GM12878 (cell line): ENCODE data around the gene NAA15. TPM values are rescaled to one million over a fixed set of nuclear protein-coding genes. Genes with fewer than 3 reads are reported as not detected.
A peak's percentile ranks its signal among the peaks of the same experiment; 100 is the strongest.

Experiments used
- ATAC-seq: fragments of 200-7000 bp; cut with Tn5 transposase; 3 replicates; pipeline ENCODE4 v1.9.1; 2020; ENCODE audit warnings: mild to moderate bottlenecking, moderate library complexity
- BruUV-seq: library from RNA; stranded (reverse); fragments of 400-500 nt; replicated peaks from 2 replicates; lab custom pipeline; 2021; lab: Mats Ljungman, UMichigan
- CTCF ChIA-PET: fragments of 300-600 bp; sonication (Branson Sonifier 250); formaldehyde crosslinking; extraction: SDS; loops from one replicate; lab custom pipeline; 2021; ENCODE audit warnings: inconsistent platforms; lab: Yijun Ruan, JAX
- POLR2A ChIA-PET: fragments of 350-600 bp; formaldehyde crosslinking; extraction: SDS; loops from one replicate; lab custom pipeline; 2021; ENCODE audit warnings: inconsistent platforms; lab: Charles Lee
- RAD21 ChIA-PET: fragments of 300-600 bp; sonication (Branson Sonifier 250); formaldehyde crosslinking; loops from one replicate; lab custom pipeline; 2023; ENCODE audit warnings: antibody characterized with exemption; ENCODE audit not compliant: unreplicated experiment; lab: Charles Lee
- SMC1A ChIA-PET: fragments of 300-600 bp; sonication (Branson Sonifier 250); formaldehyde crosslinking; loops from one replicate; lab custom pipeline; 2023; ENCODE audit not compliant: unreplicated experiment, uncharacterized antibody; lab: Charles Lee
- DNase-seq: peaks from one replicate; pipeline ENCODE4 v3.0.0-alpha.2; 2011; ENCODE audit warnings: low read depth, low spot score
- FAIRE-seq: peaks from 3 replicates; lab custom pipeline; 2011; peaks lifted over from hg19 to GRCh38; lab: Jason Lieb, UNC
- H2AFZ ChIP-seq: 2 replicates; pipeline ENCODE4 v1.6.0; 2011; ENCODE audit warnings: low read depth, low read length, control low read depth; ENCODE audit not compliant: control insufficient read depth
- H3K27ac ChIP-seq: 2 replicates; pipeline ENCODE4 v1.5.1; 2011; ENCODE audit warnings: control low read depth; ENCODE audit not compliant: control insufficient read depth, insufficient read depth
- H3K27me3 ChIP-seq, 2 experiments: replicated peaks in 1 of 2; 2 replicates each; pipeline versions ENCODE4 v1.6.0 to v1.6.1; 2011; ENCODE audit warnings: low read length in 1 of 2; ENCODE audit not compliant: control insufficient read depth in 2 of 2, insufficient read depth in 2 of 2
- H3K36me3 ChIP-seq, 2 experiments: 2 replicates each; pipeline ENCODE4 v1.5.1; 2011; ENCODE audit warnings: low read length in 1 of 2; ENCODE audit not compliant: control insufficient read depth in 2 of 2, insufficient read depth in 2 of 2
- H3K4me1 ChIP-seq: 2 replicates; pipeline ENCODE4 v1.6.1; 2011; ENCODE audit warnings: mild to moderate bottlenecking, low read length, moderate library complexity, mixed read lengths; ENCODE audit not compliant: control insufficient read depth, insufficient read depth
- H3K4me2 ChIP-seq: 2 replicates; pipeline ENCODE4 v1.6.0; 2011; ENCODE audit warnings: control low read depth; ENCODE audit not compliant: control insufficient read depth, insufficient read depth
- H3K4me3 ChIP-seq: fragments of 200-600 bp; sonication (generic); 2 replicates; pipeline ENCODE4 v1.5.1; 2016
- H3K79me2 ChIP-seq: 2 replicates; pipeline ENCODE4 v1.6.0; 2011; ENCODE audit warnings: low read length; ENCODE audit not compliant: control insufficient read depth, insufficient read depth
- H3K9ac ChIP-seq: 2 replicates; pipeline ENCODE4 v1.8.0; 2011; ENCODE audit warnings: low read length, control low read depth, mixed read lengths; ENCODE audit not compliant: control insufficient read depth, insufficient read depth
- H3K9me3 ChIP-seq: replicated peaks from 3 replicates; pipeline ENCODE4 v1.5.1; 2011; ENCODE audit warnings: mild to moderate bottlenecking, low read length; ENCODE audit not compliant: control insufficient read depth, insufficient read depth
- H4K20me1 ChIP-seq: 2 replicates; pipeline ENCODE4 v1.6.0; 2011; ENCODE audit not compliant: control insufficient read depth, insufficient read depth
- BACH1 ChIP-seq: fragments of 450-650 bp; IDR thresholded peaks from 2 replicates; pipeline ENCODE4 v1.6.1; 2017; ENCODE audit warnings: mild to moderate bottlenecking, borderline replicate concordance
- BCL11A ChIP-seq: IDR thresholded peaks from 2 replicates; pipeline ENCODE4 v1.6.1; 2011; ENCODE audit warnings: low read depth, low read length
- BHLHE40 ChIP-seq, 2 experiments: fragments of 450-650 bp in 1 of 2; IDR thresholded peaks; 2 replicates each; pipeline ENCODE4 v1.6.1; 2011 to 2017; ENCODE audit warnings: low read depth in 2 of 2, borderline replicate concordance in 1 of 2, improper control_type of control experiment in 1 of 2, low read length in 1 of 2, mild to moderate bottlenecking in 1 of 2
- BRCA1 ChIP-seq: IDR thresholded peaks from 2 replicates; pipeline ENCODE4 v1.6.1; 2011; ENCODE audit warnings: low read depth, low read length, improper control_type of control experiment
- EED ChIP-seq: sonication (generic); IDR thresholded peaks from 2 replicates; pipeline ENCODE4 v1.6.1; 2016; ENCODE audit warnings: antibody characterized with exemption, low read depth
- EP300 ChIP-seq, 2 experiments: fragments of 150-350 bp in 1 of 2; IDR thresholded peaks; 2 replicates each; pipeline ENCODE4 v1.6.1; 2011 to 2012; ENCODE audit warnings: low read depth in 2 of 2, low read length in 2 of 2, borderline replicate concordance in 1 of 2, improper control_type of control experiment in 1 of 2, inconsistent platforms in 1 of 2; ENCODE audit not compliant: control insufficient read depth in 1 of 2
- GABPA ChIP-seq: IDR thresholded peaks from 2 replicates; pipeline ENCODE4 v1.6.1; 2014; ENCODE audit warnings: antibody characterized with exemption, low read depth, mild to moderate bottlenecking, inconsistent platforms
- MXI1 ChIP-seq: fragments of 150-350 bp; IDR thresholded peaks from 2 replicates; pipeline ENCODE4 v1.6.1; 2011; ENCODE audit warnings: low read depth, mild to moderate bottlenecking, inconsistent platforms, low read length, improper control_type of control experiment
- MYB ChIP-seq: fragments of 150-350 bp; IDR thresholded peaks from 2 replicates; pipeline ENCODE4 v1.6.1; 2014; ENCODE audit warnings: mild to moderate bottlenecking, low read depth, low read length, borderline replicate concordance
- MYC ChIP-seq: IDR thresholded peaks from 2 replicates; pipeline ENCODE4 v1.6.1; 2011; ENCODE audit warnings: mild to moderate bottlenecking, low read length, moderate library complexity, inconsistent platforms; ENCODE audit not compliant: insufficient read depth, insufficient replicate concordance, insufficient read length, severe bottlenecking
- NR2C1 ChIP-seq: fragments of 450-650 bp; IDR thresholded peaks from 2 replicates; pipeline ENCODE4 v1.6.1; 2017; ENCODE audit warnings: antibody characterized with exemption, mild to moderate bottlenecking, moderate library complexity
- RUNX3 ChIP-seq: IDR thresholded peaks from 2 replicates; pipeline ENCODE4 v1.6.1; 2012; ENCODE audit warnings: low read length, inconsistent platforms
- SMAD5 ChIP-seq: IDR thresholded peaks from 2 replicates; pipeline ENCODE4 v1.6.1; 2016; ENCODE audit warnings: antibody characterized with exemption, low read depth
- SMC3 ChIP-seq: IDR thresholded peaks from 2 replicates; pipeline ENCODE4 v1.6.1; 2011; ENCODE audit warnings: low read length, improper control_type of control experiment, borderline replicate concordance
- SPI1 ChIP-seq: IDR thresholded peaks from 2 replicates; pipeline ENCODE4 v1.6.1; 2011; ENCODE audit warnings: low read depth, mild to moderate bottlenecking, low read length, moderate library complexity, borderline replicate concordance; ENCODE audit not compliant: insufficient read depth
- STAT1 ChIP-seq: fragments of 450-650 bp; conservative IDR thresholded peaks from 2 replicates; pipeline ENCODE4 v1.6.1; 2014; ENCODE audit warnings: antibody characterized with exemption, mild to moderate bottlenecking
- TCF7 ChIP-seq: IDR thresholded peaks from 2 replicates; pipeline ENCODE4 v1.6.1; 2014; ENCODE audit warnings: antibody characterized with exemption, borderline replicate concordance
- USF1 ChIP-seq: IDR thresholded peaks from 2 replicates; pipeline ENCODE4 v1.6.1; 2011; ENCODE audit warnings: borderline replicate concordance, low read depth, mild to moderate bottlenecking, moderate library complexity, mixed read lengths, low read length; ENCODE audit not compliant: insufficient read depth; ENCODE audit errors: extremely low read length
- WGBS: methylation state at CpG from one replicate; pipeline ENCODE4 v1.1.6; 2016; ENCODE audit warnings: low lambda C conversion rate; ENCODE audit not compliant: insufficient replicate concordance, insufficient coverage; ENCODE audit errors: missing lambda C conversion rate; 5-methylcytosine and 5-hydroxymethylcytosine counted together
- in situ Hi-C: fragments of 300-500 bp; cut with MboI; formaldehyde crosslinking; loops from 9 replicates; pipeline ENCODE4 v1.14.3; 2018; ENCODE audit warnings: mixed read lengths
- intact Hi-C: fragments of 100-400 bp; cut with micrococcal nuclease; formaldehyde crosslinking; loops from one replicate; pipeline ENCODE4 v1.14.2; 2022; ENCODE audit not compliant: unreplicated experiment
- polyA plus RNA-seq, 11 experiments: library from polyadenylated mRNA; depleted of rRNA in 4 of 11; unstranded in 6 of 11; stranded (reverse) in 5 of 11; fragments of >200 nt; fragmentation: Nextera tagmentation in 4 of 11; fragmentation: Illumina TruSeq in 1 of 11; extraction: Ambion mirVana in 4 of 11; extraction: Trizol in 1 of 11; gene quantifications; 1 replicate in 1 of 11; 2 replicates in 10 of 11; pipeline versions ENCODE4 v1.2.1 to v1.2.3, GENCODE V29; 2011 to 2016; ENCODE audit warnings: inconsistent platforms in 2 of 11, missing spikeins in 2 of 11, low read depth in 1 of 11
- total RNA-seq, 4 experiments: library from RNA; depleted of rRNA in 3 of 4; stranded (reverse); fragments of >200 nt in 3 of 4; fragmentation: Illumina TruSeq in 1 of 4; extraction: Trizol in 1 of 4; gene quantifications; 2 replicates each; pipeline versions ENCODE4 v1.2.1 to v1.2.3, GENCODE V29; 2013 to 2021
- TF ChIP-seq, protein P1 (sequence below), 3 experiments: IDR thresholded peaks in 2 of 3; conservative IDR thresholded peaks in 1 of 3; 2 replicates each; pipeline ENCODE4 v1.5.1; 2011; ENCODE audit warnings: low read depth in 3 of 3, low read length in 3 of 3, mild to moderate bottlenecking in 3 of 3, control low read depth in 2 of 3, moderate library complexity in 2 of 3, inconsistent platforms in 1 of 3, mixed read lengths in 1 of 3; ENCODE audit not compliant: control insufficient read depth in 2 of 3, insufficient read depth in 1 of 3; ENCODE audit errors: extremely low read depth in 1 of 3

The NAA15 gene
- total and polyA plus RNA-seq, 10 of the 15 experiments (the other 5 are each of a cell fraction or from before 2014, with no cell fraction given), result 24.3 to 93.1 (median 51.9) TPM

DNA sequence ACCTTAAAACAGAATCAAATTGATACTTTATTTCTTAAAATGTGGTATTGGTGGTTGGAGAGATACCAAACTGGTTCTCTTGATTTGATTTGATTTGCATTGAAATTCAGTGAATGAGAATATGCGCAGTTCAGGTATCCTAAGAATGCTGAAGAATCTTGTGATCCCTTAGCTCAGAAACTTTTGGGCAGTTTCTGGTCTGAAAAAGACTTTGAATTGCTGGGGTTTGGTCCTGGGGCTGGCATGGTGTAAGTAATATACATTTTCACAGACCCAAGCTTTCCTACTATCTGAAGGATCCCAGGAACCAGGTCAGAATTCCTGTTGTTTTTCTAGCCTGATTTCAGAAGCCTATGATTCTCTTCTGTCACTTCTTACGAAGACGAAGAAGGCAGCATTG, 159.3 kb downstream of the NAA15 start:
- no peaks in the 10 kb centered on the region; the same call in 2 of the 3 replicates for H3K9me3 ChIP-seq
- H3K4me3 ChIP-seq, result no peak overlapping the region
- H3K79me2 ChIP-seq, result peaks cover 38% of the 10 kb centered on the region
- DNase-seq (no peak), ATAC-seq (no peak), FAIRE-seq (no peak)
- intact Hi-C loops (no loop called here), in situ Hi-C loops (no loop called here)
- H4K20me1 ChIP-seq, result no peaks in the 10 kb centered on the region
- 0 out of 4 replicates have a peak, but pooled peaks cover 0 to 3% of the 10 kb centered on the region in 2 experiments for H3K36me3 ChIP-seq
- POLR2A ChIA-PET, result interaction anchor here (0.5 kb wide), 1 partner anchor 66 kb away, joined by 3 read pairs; no protein-coding TSS in a partner anchor
- H3K4me1 ChIP-seq, result peaks cover 6% of the 10 kb centered on the region; the same call in 1 of the 2 replicates
- H3K27me3 ChIP-seq, result no peaks in the 10 kb centered on the region
- H2AFZ ChIP-seq, result no peak overlapping the region
- WGBS, result 97% methylated on average over 3 of the region's 3 CpGs
- SMC1A ChIA-PET, result interaction anchor here (0.9 to 1.0 kb wide), 2 partner anchors 9 to 11 kb away, joined by 3 to 4 read pairs; no protein-coding TSS in a partner anchor
- no TSS peak for BruUV-seq
- RAD21 ChIA-PET, result no interaction called here
- no peak for TF ChIP-seq BRCA1
- no peak for TF ChIP-seq USF1
- TF ChIP-seq MXI1, result no peak
- TF ChIP-seq BACH1, result no peak
- TF ChIP-seq EED, result no peak
- TF ChIP-seq EP300 (IDR thresholded peaks at IDR 0.05; ENCODE audit: borderline replicate concordance in 1 of 2, control insufficient read depth in 1 of 2, low read depth in 2 of 2, low read length in 2 of 2), result no peak
- TF ChIP-seq TCF7, result no peak
- no peak for TF ChIP-seq MYB
- no peak for TF ChIP-seq NR2C1
- TF ChIP-seq SPI1, result no peak
- TF ChIP-seq MYC, result no peak
- no peak for TF ChIP-seq BCL11A
- no peak for TF ChIP-seq SMAD5
- TF ChIP-seq SMC3, result no peak
- TF ChIP-seq, protein P1, sequence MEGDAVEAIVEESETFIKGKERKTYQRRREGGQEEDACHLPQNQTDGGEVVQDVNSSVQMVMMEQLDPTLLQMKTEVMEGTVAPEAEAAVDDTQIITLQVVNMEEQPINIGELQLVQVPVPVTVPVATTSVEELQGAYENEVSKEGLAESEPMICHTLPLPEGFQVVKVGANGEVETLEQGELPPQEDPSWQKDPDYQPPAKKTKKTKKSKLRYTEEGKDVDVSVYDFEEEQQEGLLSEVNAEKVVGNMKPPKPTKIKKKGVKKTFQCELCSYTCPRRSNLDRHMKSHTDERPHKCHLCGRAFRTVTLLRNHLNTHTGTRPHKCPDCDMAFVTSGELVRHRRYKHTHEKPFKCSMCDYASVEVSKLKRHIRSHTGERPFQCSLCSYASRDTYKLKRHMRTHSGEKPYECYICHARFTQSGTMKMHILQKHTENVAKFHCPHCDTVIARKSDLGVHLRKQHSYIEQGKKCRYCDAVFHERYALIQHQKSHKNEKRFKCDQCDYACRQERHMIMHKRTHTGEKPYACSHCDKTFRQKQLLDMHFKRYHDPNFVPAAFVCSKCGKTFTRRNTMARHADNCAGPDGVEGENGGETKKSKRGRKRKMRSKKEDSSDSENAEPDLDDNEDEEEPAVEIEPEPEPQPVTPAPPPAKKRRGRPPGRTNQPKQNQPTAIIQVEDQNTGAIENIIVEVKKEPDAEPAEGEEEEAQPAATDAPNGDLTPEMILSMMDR (IDR thresholded peaks at IDR 0.05 in 2 of 3, conservative IDR thresholded peaks at IDR 0.05 in 1 of 3; ENCODE audit: control insufficient read depth in 2 of 3, extremely low read depth in 1 of 3, insufficient read depth in 1 of 3, low read depth in 3 of 3, low read length in 3 of 3), result no peak
- no peak for TF ChIP-seq GABPA
- no peak for TF ChIP-seq BHLHE40 (IDR thresholded peaks at IDR 0.05; ENCODE audit: borderline replicate concordance in 1 of 2, low read depth in 2 of 2, low read length in 1 of 2)
- TF ChIP-seq STAT1, result no peak
- no peak for TF ChIP-seq RUNX3
- no peak overlapping the region for H3K9ac ChIP-seq
- no peak overlapping the region for H3K27ac ChIP-seq
- CTCF ChIA-PET, result interaction anchor here (0.8 to 1.4 kb wide), 2 partner anchors 15 to 42 kb away, joined by 3 to 4 read pairs; no protein-coding TSS in a partner anchor
- H3K4me2 ChIP-seq, result peak overlapping the region; percentile 42; the same call in 1 of the 2 replicates
